ENCODE results near the gene GNG2.

DNA sequence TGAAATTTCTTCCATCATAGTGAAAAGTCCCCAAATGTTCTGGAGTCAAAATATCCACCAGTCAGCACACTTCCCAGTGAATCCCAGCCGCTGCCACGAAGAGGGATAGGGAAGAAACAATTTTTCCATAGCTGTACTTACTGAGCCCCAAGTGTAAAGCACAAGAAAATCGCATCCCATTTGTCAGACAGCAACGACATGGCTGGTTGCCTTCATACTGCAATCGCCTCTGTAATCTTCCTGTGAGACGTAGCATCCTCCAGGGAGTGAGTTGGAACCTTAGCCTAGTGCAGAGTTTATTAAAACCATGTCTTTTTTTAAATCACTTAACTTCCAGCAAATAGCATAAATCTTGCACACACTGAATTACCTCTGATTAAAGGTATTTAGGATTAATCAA is 56.8 kb downstream of the GNG2 start:
- TF ChIP-seq YY1 (IDR thresholded peaks at IDR 0.05; ENCODE audit: insufficient read depth, insufficient read length) (no peak), SUZ12 (IDR thresholded peaks at IDR 0.05; ENCODE audit: extremely low read depth, insufficient read depth, insufficient read length) (no peak)
